Measurements from ENCODE around the gene CD69.

GRCh38 chr12:9707356-9707755 is 53.3 kb downstream of the CD69 start:
- TF ChIP-seq POLR2AphosphoS5 (IDR thresholded peaks at IDR 0.05): no peak
- no peak for TF ChIP-seq CTCF (IDR thresholded peaks at IDR 0.05; ENCODE audit: poor library complexity, severe bottlenecking)
- no peak for TF ChIP-seq EZH2 (IDR thresholded peaks at IDR 0.05; ENCODE audit: borderline replicate concordance, insufficient read depth, low read length, poor library complexity, severe bottlenecking)
- no peak for TF ChIP-seq EP300 (conservative IDR thresholded peaks at IDR 0.05; ENCODE audit: poor library complexity, severe bottlenecking)
- TF ChIP-seq RAD21 (conservative IDR thresholded peaks at IDR 0.05): no peak
- TF ChIP-seq MXI1 (conservative IDR thresholded peaks at IDR 0.05; ENCODE audit: poor library complexity, severe bottlenecking): no peak
- TF ChIP-seq TAF1 (IDR thresholded peaks at IDR 0.05; ENCODE audit: low read depth): no peak
- no peak for TF ChIP-seq REST (IDR thresholded peaks at IDR 0.05; ENCODE audit: borderline replicate concordance)

Measured in neural cell (in vitro differentiated cells).